Left lung (tissue), 10 donors: Measurements from ENCODE around the gene SOST. TPM values are rescaled to one million over a fixed set of nuclear protein-coding genes. Genes with fewer than 3 reads are reported as not detected.

Source experiments
- ATAC-seq: fragments of 200-7000 bp; cut with Tn5 transposase; one replicate; pipeline ENCODE4 v1.9.1; 2020; ENCODE audit warnings: moderate library complexity
- DNase-seq, 4 donors: peaks; one replicate each; pipeline ENCODE4 v3.0.0-alpha.2; 2013 to 2020
- H3K27ac ChIP-seq, 2 donors: fragments of 200-600 bp; sonication (generic) in 1 of 2; one replicate each; pipeline versions ENCODE4 v1.5.0 to v1.8.0; 2020 to 2021
- H3K27me3 ChIP-seq, 2 donors: fragments of 200-600 bp; sonication (generic) in 1 of 2; one replicate each; pipeline versions ENCODE4 v1.5.0 to v1.8.0; 2020 to 2021
- H3K36me3 ChIP-seq, 2 donors: fragments of 200-600 bp; sonication (generic) in 1 of 2; one replicate each; pipeline versions ENCODE4 v1.5.0 to v1.8.0; 2020 to 2021
- H3K4me1 ChIP-seq, 2 donors: fragments of 200-600 bp; one replicate each; pipeline ENCODE4 v1.8.0; 2021
- H3K4me3 ChIP-seq, 2 donors: fragments of 200-600 bp; sonication (generic) in 1 of 2; one replicate each; pipeline versions ENCODE4 v1.5.0 to v1.8.0; 2020 to 2021; ENCODE audit warnings: mild to moderate bottlenecking in 1 of 2
- H3K9me3 ChIP-seq, 2 donors: fragments of 200-600 bp; sonication (generic) in 1 of 2; one replicate each; pipeline versions ENCODE4 v1.5.0 to v1.8.0; 2020 to 2021
- CTCF ChIP-seq, 2 donors: fragments of 200-600 bp; sonication (generic) in 1 of 2; IDR thresholded peaks; one replicate each; pipeline versions ENCODE4 v1.5.0 to v1.8.0; 2021; ENCODE audit warnings: antibody characterized with exemption in 2 of 2
- intact Hi-C, 2 donors: fragments of 100-400 bp; cut with DNase I; formaldehyde crosslinking; loops; one replicate each; pipeline versions ENCODE4 v1.11.2 to v1.14.2; 2022
- polyA plus RNA-seq, 6 donors: library from polyadenylated mRNA; unstranded; fragments of 120-200 nt; gene quantifications; one replicate each; pipeline ENCODE4 v1.2.1, GENCODE V29; 2013; ENCODE audit not compliant: insufficient read length in 6 of 6
- total RNA-seq, 2 donors: library from RNA; stranded (reverse); fragmentation: NEBNext Ultra II Directional; extraction: Animal tissue kit (Norgen Biotek cat#: 25700); gene quantifications; one replicate each; pipeline ENCODE4 v1.2.1, GENCODE V29; 2021
- donor health status: DM: no; HTN: yes; CAD: no.
- donor health status: DM: no; HTN: no; CAD: no.

Gene SOST
- total and polyA plus RNA-seq, 8 donors = 0.11 to 0.66 (median 0.14) TPM; not detected in 3

GRCh38 chr17:43767713-43768059 lies 9.1 kb upstream of the SOST start:
- DNase-seq (no peak), ATAC-seq (no peak)
- Histone ChIP-seq H3K4me3 (no peak overlapping the region), H3K4me1 (peaks cover 6 to 75% of the 10 kb centered on the region in 2 donors), H3K27ac (peak overlapping the region in 1 of 2 donors; percentile 14), H3K9me3 (no peaks in the 10 kb centered on the region), H3K36me3 (peaks cover 0 to 67% of the 10 kb centered on the region in 2 donors), H3K27me3 (no peaks in the 10 kb centered on the region)
- intact Hi-C loops = no loop called here
- TF ChIP-seq CTCF (IDR thresholded peaks at IDR 0.05) = no peak

DNA sequence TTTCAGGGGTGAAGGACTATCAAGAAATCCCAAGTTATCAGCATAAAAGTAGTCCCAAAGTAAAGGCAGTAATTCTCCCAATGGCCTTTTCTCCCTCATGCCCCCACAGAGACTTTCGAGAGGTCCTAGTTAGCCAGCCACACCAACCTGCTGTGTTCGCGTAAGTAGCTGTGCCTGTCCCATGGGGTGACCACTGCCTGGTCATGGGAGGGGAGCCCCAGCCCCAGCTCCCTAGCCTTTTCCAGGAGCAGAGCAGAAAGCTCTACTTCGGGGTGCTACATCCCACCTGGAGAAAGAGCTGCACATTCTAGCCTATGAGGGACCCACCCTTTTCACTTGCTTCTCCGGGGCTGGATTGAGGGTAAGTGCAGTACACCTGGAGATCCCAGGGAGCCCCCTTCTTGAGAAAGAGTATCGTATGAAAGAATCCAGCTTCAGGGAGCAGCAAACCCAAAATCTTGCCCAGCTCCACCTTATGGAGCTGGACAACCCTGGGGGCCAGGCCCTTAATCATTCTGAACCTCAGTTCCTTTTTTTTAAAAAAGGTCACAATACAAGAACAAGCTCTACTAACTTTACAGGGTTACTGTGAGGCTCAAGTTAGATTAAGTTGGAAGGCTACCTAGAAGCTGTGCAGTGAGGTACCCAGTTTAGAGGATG lies 8.6 kb upstream of the SOST start:
- Histone ChIP-seq H3K27ac (peak overlapping the region in 1 of 2 donors; percentile 14), H3K27me3 (no peaks in the 10 kb centered on the region), H3K9me3 (no peaks in the 10 kb centered on the region), H3K4me1 (peaks cover 6 to 70% of the 10 kb centered on the region in 2 donors), H3K4me3 (no peak overlapping the region), H3K36me3 (peaks cover 0 to 62% of the 10 kb centered on the region in 2 donors)
- ATAC-seq (no peak), DNase-seq (no peak)
- intact Hi-C loops = no loop called here
- TF ChIP-seq CTCF (IDR thresholded peaks at IDR 0.05) = no peak

DNA sequence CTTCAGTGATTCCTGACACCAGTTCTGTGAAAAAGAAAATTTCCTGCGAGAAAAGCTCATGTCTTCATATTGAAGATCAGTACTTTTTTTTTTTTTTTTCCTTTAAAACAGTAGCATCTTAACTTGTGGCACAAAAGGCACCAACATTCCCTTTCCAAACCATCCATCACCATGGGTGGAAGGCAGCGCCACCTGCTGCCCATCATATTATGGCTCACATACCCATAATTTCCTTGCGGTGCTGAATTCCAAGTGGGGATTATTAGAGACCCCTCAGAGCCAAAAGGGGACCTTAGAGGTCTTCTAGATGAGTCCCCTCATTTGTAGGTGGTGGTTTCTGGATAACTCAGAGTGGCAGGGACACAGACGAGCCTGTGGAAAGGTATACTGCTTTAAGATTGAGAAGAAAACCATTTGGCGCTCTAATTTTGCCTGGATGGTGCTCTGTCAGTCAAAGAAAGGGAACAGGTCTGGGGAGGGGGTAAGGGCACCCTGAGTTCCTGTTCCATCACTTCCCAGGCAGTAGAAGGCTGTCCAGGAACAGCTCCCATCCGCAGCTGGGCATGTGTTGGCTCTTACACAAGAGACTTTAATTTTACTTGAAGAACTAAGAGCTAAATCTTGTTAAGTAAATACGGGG lies 7.9 kb upstream of the SOST start:
- peak in 1 of 4 donors; percentile 55 for DNase-seq
- TF ChIP-seq CTCF (IDR thresholded peaks at IDR 0.05) = peak; percentile 58 to 85
- H3K27ac ChIP-seq = no peak overlapping the region
- H3K4me3 ChIP-seq = no peak overlapping the region
- intact Hi-C loops = no loop called here
- H3K4me1 ChIP-seq = peaks cover 6 to 65% of the 10 kb centered on the region in 2 donors
- peaks cover 0 to 56% of the 10 kb centered on the region in 2 donors for H3K36me3 ChIP-seq
- peak; percentile 62 for ATAC-seq
- no peaks in the 10 kb centered on the region for H3K27me3 ChIP-seq
- no peaks in the 10 kb centered on the region for H3K9me3 ChIP-seq

- no peak overlapping the region for H3K27ac ChIP-seq
- H3K9me3 ChIP-seq = no peaks in the 10 kb centered on the region
- H3K4me3 ChIP-seq = no peak overlapping the region
- peak; percentile 93 to 96 for TF ChIP-seq CTCF (IDR thresholded peaks at IDR 0.05)
- peaks cover 0 to 16% of the 10 kb centered on the region in 2 donors for H3K4me1 ChIP-seq
- ATAC-seq (peak; percentile 99), DNase-seq (peak; percentile 81 to 93 (median 92))
- H3K36me3 ChIP-seq = no peaks in the 10 kb centered on the region
- intact Hi-C loops = loop anchor here in 1 of 2 donors (5.0 kb wide), 1 partner anchor 63 kb away; no protein-coding TSS in a partner anchor
- H3K27me3 ChIP-seq = peaks cover 16 to 34% of the 10 kb centered on the region in 2 donors
Observed at GRCh38 chr17:43760254-43760852, 1.8 kb upstream of the SOST start.

DNA sequence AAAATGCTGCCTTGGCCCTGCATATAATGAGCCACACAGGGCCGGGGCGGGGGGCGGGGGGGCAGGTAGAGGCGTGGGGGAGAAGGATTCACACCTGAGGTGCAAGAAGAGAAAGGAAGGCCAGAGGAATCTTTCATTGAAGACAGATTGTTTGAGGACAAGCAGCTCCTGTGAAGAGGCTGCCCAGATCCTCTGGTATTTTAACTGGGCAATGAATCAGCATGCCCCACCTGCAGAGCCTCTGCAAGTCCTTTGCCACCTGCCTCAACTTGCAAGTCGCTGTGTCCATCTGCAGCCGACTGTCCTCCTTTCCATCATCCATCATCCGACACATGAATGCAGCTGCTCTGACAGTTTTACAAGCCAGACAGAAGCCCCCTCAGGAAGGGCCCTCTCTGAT lies 1.2 kb upstream of the SOST start:
- DNase-seq (no peak), ATAC-seq (no peak)
- TF ChIP-seq CTCF (IDR thresholded peaks at IDR 0.05) = no peak
- Histone ChIP-seq H3K4me1 (peaks cover 0 to 15% of the 10 kb centered on the region in 2 donors), H3K36me3 (no peaks in the 10 kb centered on the region), H3K4me3 (no peak overlapping the region), H3K27ac (no peak overlapping the region), H3K9me3 (no peaks in the 10 kb centered on the region), H3K27me3 (peaks cover 21 to 39% of the 10 kb centered on the region in 2 donors)
- intact Hi-C loops = loop anchor here in 1 of 2 donors (5.0 kb wide), 2 partner anchors 63 to 73 kb away; no protein-coding TSS in a partner anchor
